ENCODE data around the gene KANSL3.
"Not testable (repeated sequence)": the region's sequence is repeated elsewhere in the genome, so short reads cannot be mapped to it uniquely, and the experiment has no call there.

Gene KANSL3

DNA sequence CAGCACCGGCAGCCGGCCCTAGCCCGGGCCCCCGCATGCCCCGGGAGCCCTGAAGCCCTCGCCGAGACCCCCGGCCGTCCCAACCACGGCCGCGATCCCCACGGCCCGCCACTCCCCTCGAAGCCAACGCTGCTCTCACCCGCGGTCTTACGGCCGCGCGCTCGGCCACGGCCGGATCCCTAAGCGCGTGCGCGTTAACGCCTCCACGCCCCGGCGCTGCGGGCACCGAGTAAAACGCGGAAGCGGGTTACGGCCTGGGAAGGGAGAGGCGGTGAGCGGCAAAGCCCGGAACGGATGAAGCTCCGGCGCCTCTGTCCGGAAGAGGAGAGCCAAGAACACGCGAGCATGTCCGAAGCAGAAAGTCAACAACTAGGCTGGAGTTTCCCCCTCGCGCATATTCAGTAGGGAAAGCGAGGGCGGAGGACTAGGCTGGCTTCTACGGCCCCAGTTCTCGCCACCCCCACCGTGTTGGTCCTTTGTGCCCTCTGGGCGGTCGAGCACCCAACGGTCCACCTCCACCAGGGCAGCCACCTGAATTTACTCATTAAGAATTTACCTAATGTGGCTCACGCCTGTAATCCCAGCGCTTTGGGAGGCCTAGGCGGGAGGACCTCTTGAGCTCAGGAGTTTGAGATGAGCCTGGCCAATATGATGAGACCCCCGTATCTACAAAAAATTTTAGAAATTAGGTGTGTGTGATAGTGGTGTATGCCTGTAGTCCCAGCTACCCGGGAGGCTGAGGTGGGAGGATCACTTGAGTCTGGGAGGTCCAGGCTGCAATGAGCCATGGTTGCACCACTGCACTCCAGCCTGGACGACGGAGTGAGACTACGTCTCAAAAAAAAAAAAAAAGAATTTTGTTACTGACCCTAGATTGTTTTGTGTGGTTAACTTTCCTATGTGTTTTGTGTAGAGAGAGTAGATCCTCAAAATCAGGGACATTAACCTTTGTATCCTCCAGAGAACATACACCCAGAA lies at the start of gene KANSL3:
KANSL3 (minus strand) TSS at position 169 of the 978 bp plus-strand sequence. CDS start 1,177 bp downstream, outside the sequence.
- peak; percentile 93 for DNase-seq (ENCODE audit: low spot score)

DNA sequence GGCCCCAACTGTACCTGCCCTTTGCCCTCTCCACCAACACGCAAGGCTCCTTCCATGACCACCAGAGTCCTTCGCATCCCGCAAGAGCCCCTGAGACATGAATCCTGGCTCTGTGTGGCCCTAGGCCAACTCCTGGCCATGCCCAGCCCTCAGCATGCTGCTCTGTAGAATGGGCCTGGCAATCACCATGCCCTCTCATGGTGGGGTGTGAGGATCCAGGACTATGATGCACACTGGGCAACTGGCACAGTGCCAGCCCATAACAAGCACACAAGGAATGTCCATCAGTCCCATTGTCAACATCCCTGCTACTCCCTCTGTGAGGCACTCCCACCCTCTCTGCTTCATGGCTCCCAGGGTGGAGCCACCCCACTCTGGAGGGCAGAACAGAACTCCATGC lies 49.2 kb upstream of the KANSL3 start:
- DNase-seq (ENCODE audit: low spot score): no peak

DNA sequence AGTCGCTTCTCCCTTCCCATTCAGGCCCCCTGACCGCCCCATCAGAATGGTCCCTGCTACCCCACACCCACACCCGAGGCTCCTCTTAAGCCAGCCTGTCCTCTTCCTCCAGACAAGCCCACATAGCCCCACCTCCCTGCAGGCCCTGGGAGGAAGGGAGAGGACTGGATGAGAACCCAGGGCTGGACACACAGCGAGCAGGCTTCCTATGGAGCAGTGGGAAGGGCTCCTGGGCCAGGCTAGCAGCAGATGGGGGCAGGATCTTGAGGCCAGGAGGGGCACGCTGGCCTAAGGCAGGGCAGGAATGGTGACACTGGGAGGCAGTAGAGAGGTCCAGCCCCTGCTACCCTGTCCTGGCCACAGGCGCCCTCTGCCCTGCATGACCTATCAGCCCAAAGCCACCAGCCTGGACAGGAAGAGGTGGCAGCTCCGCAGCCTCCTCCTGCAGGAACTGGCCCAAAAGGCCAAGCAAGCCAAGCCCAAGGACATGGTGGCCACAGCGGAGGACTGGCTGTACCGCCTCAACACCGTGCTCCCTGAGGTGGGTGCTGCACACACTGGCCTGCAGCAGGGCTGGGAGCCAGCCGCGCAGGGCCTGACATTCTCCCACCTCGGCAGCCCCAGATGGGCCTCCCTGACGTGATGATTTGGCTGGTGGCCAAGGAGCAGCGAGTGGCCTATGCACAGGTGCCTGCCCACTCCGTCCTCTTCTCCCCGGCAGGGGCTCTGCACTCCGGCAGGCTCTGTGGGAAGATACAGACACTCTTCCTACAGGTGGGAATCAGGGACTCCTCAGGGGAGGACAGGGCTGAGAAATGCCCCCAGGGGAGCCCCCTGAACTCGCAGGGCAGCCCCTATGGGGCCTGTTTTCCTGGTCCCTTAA lies 47.7 kb upstream of the KANSL3 start:
- no peak for DNase-seq (ENCODE audit: low spot score)

DNA sequence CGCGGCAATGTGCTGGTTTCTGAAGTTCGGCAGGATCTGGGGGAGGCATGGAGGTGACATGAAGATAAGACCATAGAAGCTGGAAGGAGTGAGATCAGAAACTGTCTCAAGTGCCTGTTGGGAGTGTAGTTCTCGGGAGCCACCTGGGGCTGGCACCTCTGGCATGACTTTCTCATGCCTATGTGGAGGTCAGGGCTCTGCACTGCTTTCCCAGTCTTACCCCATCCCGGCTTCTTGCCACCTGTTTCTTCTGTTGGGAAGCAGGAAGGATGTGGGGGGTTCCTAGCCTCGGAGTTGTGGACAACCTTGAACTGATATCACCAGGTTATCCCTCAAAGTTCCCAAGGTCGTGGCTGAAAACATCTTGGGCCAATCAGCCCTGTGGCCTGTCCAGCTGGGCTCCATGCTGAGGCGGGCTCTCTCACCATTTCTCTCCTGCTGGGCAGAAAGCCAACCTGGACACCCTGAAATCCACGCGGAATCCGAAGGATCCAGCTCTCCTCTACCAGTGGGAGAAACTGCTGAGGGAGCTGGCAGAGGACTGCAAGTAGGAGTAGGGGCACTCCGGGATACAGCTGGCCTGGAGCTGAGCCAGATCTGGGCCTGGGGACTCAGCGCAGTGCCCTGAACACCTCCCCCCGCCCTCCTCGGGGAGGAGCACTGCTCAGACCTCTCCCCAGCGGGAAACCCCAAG lies 46.9 kb upstream of the KANSL3 start:
- DNase-seq (ENCODE audit: low spot score): no peak

DNA sequence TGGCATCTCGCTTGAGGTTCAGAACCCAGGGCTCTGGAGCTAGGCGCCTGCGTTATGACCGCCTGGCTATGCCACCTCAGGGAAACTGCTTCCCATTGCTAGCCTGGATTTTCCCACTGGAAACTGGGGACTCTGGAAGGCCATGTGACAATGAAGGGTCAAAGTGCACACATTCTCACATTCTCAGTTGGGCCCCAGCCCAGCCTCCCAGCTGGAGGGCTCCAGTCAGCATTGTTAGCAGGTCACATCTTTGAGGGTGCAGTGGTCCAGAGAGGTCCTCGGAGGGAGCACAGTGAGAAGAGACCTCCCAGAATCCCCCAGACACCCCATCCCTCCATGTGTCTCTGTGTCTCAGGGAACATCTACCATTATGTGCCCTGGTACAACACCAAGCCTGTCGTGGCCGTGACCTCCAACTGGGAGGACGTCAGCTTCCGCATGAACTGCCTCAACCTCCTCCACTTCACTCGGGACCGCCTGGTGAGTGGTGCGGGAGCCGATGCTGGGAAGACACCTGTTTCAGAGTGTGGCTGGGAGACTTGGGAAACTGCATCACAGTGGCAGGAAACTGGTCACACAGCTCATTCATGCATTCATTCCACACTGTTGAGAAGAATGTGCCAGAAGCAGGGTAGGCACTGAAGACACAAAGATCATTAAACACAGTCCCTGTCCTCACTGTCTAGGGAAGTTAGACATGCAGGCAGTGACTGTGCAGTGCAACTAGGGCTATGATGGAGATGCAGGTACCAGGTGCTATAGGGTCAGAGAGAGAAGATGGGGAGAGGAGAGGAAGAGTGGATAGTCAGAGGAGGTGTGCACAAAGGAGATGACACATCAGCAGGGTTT lies 46.1 kb upstream of the KANSL3 start:
- no peak for DNase-seq (ENCODE audit: low spot score)

DNA sequence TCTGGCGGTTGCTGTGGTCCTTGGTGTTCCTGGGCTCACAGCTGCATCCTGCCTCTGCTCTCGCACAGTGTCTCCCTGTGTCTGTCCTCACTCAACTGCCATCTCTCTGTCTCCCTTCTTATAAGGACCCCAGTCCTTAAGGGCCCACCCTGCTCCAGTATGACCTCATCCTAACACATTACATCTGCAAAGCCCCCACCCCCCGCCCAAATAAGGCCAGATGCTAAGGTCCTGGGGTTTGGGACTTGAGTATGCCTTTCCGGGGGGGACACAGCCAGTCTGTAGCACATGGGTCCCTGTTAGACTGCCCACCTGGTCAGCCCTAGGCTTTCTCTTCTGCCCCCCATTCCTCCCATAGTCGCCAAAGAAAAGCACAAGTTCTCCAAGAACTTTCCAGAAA lies 45.2 kb upstream of the KANSL3 start:
- DNase-seq (ENCODE audit: low spot score): no peak

DNA sequence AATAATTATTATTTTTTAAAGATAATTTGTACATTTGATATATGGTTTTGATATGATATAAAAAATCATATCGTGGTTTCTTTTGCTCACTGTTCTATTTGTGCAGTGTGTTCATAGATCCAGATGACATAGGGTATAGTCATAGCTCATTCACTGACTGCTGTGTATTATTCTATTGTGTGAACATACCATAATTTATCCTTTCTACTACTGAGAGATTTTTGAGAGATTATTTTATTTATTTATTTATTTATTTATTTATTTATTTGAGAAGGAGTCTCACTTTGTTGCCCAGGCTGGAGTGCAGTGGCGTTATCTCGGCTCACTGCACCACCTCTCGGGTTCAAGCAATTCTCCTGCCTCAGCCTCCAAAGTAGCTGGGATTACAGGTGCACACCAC lies 43.4 kb upstream of the KANSL3 start:
- no peak for DNase-seq (ENCODE audit: low spot score)

DNA sequence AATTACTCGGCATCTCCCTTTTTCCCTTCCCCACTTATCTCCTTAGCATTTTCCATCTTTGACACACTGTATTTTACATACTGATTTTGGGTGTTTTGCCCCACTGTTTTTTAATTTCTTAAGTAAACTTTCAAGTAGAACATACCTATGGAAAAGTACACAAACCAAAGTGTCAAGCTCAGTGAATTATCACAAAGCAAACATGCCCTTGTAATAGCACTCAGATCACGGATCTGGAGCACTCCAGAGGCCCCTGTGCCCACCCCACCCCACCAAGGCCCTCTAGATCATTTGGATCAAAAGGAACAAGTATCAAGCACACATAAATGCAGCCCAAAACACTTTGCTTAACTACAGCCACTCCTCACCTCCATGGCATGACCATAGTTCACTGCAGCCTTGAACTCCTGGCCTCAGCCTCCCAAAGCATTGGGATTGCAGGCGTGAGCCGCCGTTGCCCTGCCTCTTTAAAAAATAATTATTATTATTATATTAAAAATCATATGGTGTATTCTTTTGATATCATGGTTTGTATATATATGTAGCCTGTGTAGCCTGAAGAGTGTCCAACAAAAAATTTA lies 42.5 kb upstream of the KANSL3 start:
- no peak for DNase-seq (ENCODE audit: low spot score)

DNA sequence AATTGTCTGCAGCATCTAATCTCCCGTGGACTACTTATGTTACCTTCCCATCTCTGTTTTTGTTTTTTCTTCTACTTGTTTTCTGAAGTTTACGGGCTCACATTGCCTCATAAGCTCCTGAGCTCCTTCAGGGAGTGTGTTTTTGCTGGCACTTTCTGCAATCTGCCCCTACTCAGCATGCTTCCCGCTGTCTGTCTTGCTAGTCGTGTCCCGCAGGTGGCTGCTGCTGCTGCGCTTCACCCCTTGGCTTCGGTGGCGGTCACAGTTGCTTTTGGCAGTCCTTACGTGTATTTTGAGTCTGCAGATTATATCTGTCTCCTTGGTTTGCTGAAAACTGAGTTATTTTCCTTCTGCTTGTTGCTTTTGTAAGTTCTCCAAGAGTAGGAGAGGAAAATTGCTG lies 41.7 kb upstream of the KANSL3 start:
- no peak for DNase-seq (ENCODE audit: low spot score)

DNA sequence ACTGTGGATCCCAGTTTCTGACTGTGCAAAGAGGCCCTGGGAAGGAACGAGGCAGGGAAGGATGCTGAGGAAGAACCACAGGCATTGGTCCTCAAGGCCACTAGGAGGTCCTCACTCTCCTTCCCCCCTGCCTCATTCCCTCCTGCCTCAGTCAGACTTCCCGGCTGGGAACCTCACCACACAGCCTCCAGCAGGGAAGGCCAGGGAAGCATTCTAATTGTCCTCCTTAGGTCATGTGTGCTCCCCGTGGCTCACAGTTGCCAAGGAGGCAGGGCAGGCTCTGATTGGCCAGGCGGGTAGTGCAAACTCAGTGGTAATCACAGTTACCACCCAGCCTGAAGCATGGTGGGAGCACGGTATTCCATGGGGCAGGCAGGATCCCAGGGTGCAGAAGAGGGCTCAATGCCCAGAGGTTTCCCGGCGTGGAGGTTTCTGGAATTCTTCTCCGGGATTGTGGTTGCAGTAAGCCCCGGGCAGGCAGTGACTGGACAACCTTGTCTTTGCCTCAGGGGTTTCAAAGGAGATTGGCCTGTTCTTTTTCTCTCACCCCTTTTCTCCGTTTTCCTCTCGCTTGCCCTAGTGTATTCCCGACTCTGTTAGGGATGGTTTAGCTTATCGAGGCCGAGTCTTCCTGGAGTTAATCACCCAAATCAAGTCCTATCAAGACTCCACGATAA lies 31.6 kb upstream of the KANSL3 start:
- no peak for DNase-seq (ENCODE audit: low spot score)

DNA sequence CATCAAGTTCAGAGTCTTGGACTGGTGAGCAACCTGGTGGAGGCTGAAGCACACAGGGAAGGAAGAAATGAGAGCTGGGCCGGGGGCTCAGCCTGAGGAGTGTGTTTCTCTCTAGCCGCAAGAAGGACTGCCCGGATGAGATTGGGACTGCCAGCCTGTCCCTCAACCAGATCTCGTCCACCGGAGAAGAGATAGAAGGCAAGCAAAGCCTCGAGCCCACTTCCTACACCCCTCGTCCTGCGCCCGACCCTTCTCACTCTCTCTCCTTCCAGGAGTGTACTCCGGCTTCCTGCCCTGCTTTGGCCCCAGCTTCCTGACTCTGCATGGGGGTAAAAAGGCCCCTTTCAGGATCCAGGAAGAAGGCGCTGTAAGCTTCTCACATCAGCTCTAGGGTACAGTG lies 30.7 kb upstream of the KANSL3 start:
- DNase-seq (ENCODE audit: low spot score): no peak

DNA sequence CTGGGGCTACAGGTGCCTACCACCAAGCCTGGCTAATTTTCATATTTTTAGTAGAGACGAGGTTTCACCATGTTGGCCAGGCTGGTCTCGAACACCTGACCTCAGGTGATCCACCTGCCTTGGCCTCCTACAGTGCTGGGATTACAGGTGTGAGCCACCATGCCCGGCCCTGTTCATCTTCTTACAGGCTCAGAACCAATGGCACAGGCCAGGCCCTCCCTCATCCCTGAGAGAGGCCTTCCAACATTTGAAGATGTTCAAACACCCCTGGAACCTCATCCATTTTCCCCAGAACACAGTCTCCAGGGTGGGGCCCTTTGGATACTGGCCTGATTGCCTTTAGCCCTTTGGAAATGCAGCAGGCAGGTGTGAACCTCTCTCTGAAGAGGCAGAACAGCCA lies 27.6 kb upstream of the KANSL3 start:
- DNase-seq (ENCODE audit: low spot score): not testable (repeated sequence)

DNA sequence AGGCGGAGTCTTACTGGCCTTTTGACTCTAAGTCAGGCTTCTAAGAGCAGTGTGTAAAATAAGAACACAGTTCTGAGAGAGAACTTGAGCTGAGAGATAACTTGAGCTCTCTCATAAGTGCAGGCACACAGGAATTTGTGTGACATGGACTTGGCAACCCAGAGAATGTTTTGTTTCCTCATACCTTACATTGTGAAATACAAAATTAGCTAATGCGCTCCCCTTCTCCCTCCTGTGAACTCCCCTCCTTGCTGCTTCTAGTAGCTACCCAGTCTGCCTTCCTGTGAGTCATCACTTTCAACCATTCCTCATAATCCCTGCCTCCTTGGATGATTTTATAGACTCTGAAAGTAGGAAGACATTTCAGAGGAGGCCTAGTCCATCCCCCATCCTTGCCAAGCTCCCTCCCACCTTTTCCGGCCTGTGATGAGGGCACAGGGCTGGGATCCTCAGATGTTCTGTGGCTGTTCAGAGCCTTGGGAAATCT lies 27.0 kb upstream of the KANSL3 start:
- peak; percentile 90 for DNase-seq (ENCODE audit: low spot score)

DNA sequence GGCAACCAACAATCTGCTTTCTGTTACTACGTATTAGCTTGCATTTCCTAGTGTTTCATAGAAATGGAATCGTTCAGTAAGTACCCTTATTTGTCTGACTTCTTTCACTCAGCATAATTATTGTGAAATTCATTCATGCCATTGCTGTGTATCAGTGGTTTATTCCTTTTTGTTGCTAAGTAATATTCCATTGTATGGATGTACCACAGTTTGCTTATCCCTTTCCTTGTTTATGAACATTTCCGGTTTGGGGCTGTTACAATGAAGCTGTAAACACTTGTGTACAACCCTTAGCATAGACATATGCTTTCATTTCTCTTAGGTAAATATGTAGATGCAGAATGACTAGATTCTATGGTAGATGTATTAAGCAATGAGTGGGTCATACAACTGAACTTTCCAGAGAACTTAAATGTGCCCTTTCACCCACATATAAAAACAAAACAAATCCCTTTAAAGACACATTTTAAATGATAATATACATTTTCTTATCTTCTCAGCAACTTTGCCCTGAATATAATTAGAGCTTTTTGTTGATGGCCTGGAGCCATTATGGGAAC lies 26.3 kb upstream of the KANSL3 start:
- DNase-seq (ENCODE audit: low spot score): no peak

DNA sequence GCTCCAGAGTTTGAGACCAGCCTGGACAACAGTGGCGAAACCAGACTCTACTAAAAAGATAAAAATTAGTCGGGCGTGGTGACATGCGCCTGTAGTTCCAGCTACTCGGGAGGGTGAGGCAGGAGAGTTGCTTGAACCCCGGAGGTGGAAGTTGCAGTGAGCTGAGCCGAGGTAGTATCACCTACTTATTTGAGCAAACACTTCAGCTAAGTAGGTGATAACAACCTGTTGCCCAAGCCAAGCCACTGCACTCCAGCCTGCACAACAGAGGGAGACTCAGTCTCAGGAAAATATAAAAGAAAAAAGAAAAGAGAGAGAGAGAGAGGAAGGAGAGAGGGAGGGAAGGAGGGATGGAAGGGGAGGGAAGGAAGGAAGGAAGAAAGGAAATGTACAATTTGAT lies 25.7 kb upstream of the KANSL3 start:
- DNase-seq (ENCODE audit: low spot score): no peak

DNA sequence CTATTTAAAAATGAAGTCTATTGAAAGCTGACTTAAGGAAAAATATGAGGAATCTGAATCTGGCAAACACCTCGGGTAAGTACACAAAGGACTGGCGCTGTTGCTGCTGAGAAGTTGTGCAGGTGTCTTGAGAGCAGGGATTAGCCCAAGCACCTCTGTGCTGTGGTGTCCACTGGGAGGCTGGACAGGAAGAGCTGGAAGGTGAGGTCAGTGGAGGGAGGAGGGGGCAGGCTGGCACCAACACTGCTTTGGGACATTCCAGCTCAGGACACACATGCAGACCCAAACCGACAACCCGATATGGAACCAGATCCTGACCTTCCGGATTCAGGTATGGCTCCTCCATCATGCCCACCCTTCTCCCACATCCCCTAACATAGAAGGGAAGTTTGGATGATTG lies 25.1 kb upstream of the KANSL3 start:
- no peak for DNase-seq (ENCODE audit: low spot score)

DNA sequence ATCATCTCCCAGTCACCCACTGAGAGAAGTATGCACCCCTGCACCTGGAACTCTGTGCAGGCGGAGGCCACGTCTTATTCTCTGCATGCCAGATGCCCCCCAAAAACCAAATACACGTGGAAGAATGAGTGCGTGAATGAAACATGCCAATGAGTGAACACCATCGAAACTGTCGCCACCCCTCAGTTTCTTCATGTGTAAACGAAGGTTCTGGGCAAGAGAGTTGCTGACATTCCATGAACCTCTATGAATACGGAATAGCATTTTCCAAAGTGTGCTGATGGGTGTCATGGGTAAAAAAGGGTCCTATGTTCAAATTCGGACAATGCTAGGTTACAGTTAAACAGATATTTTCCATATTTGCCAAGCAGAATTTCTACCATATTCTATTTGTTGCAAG lies 24.2 kb upstream of the KANSL3 start:
- DNase-seq (ENCODE audit: low spot score): no peak

DNA sequence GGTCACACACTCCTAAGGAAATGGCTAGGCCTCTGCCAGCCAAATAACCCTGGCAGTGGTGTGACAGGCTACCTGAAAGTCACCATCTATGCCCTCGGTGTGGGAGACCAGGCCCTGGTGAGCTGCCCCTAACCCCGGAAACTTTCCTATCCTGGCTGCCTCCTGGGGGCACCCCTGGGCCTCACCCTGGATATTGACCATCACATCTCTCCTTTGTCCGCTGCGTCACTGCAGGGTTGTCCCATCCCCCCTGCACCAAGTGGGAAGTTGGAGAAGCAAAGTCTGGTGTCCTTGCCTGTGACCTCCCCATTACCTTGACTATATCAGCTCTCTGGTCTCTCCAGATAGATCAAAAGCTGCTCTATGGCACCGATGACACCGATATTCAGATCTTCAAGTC lies 23.2 kb upstream of the KANSL3 start:
- no peak for DNase-seq (ENCODE audit: low spot score)

DNA sequence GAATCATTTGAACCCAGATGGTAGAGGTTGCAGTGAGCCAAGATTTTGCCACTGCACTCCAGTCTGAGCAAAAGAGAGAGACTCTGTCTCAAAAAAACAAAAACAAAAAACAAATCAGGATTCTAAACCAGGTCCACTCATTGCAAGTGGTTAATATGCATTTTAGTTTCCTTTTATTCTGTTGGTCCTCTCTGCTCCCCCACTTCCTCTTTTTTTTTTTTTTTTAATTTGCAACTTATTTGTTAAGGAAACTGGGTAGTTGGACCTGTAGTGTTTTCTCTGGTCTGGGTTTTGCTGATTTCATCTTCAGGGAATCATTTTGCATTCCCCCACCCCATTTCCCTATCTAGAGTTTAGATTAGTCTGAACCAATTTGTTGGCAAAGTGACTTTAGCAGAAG lies 18.4 kb upstream of the KANSL3 start:
- DNase-seq (ENCODE audit: low spot score): no peak

DNA sequence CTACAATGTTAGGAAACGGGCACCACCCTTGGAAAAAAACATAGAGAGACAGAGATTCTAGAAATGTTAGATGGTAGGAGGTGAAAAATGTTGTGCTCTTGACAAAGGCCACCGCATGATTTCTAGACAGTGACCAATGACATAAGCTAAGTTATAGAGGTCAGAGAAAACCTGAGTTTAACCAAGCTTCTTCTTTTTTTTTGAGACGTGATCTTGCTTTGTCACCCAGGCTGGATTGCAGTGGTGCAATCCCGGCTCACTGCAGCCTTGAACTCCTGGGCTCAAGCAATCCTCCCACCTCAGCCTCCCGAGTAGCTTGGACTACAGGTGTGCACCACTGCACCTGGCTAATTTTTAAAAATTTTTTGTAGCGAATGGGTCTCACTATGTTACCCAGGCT lies 17.4 kb upstream of the KANSL3 start:
- no peak for DNase-seq (ENCODE audit: low spot score)
